Suprapubic skin (tissue), 4 donors: ENCODE data around the gene FDX2. TPM values are rescaled to one million over a fixed set of nuclear protein-coding genes. Genes with fewer than 3 reads are reported as not detected.

ENCODE experiments used
- DNase-seq, 2 donors: peaks; one replicate each; pipeline ENCODE4 v3.0.0-alpha.2; 2019; ENCODE audit warnings: low spot score in 2 of 2
- H3K27ac ChIP-seq: fragments of 200-600 bp; sonication (generic); one replicate; pipeline ENCODE4 v1.5.1; 2019
- H3K27me3 ChIP-seq: fragments of 200-600 bp; sonication (generic); one replicate; pipeline ENCODE4 v1.5.1; 2019
- H3K36me3 ChIP-seq: fragments of 200-600 bp; sonication (generic); one replicate; pipeline ENCODE4 v1.5.1; 2019
- H3K4me1 ChIP-seq: fragments of 200-600 bp; sonication (generic); one replicate; pipeline ENCODE4 v1.5.1; 2019
- H3K4me3 ChIP-seq: fragments of 200-600 bp; sonication (generic); one replicate; pipeline ENCODE4 v1.5.1; 2019; ENCODE audit warnings: mild to moderate bottlenecking
- H3K9me3 ChIP-seq: fragments of 200-600 bp; sonication (generic); one replicate; pipeline ENCODE4 v1.5.1; 2019
- CTCF ChIP-seq, 2 donors: fragments of 200-600 bp in 1 of 2; fragments of 450-650 bp in 1 of 2; sonication (generic) in 1 of 2; IDR thresholded peaks; one replicate each; pipeline ENCODE4 v1.5.1; 2016 to 2019; ENCODE audit warnings: antibody characterized with exemption in 2 of 2, mild to moderate bottlenecking in 1 of 2, moderate library complexity in 1 of 2
- EP300 ChIP-seq: sonication (generic); formaldehyde crosslinking; IDR thresholded peaks from one replicate; pipeline ENCODE4 v1.6.1; 2017; ENCODE audit warnings: antibody characterized with exemption
- POLR2A ChIP-seq, 2 donors: fragments of 450-650 bp; IDR thresholded peaks; one replicate each; pipeline ENCODE4 v1.6.1; 2017; ENCODE audit warnings: antibody characterized with exemption in 2 of 2, mild to moderate bottlenecking in 2 of 2, moderate library complexity in 2 of 2
- POLR2AphosphoS5 ChIP-seq, 3 donors: sonication (generic); formaldehyde crosslinking; IDR thresholded peaks; one replicate each; pipeline ENCODE4 v1.6.1; 2017; ENCODE audit warnings: antibody characterized with exemption in 3 of 3
- WGBS: methylation state at CpG from one replicate; pipeline ENCODE4 v1.1.5; 2018; 5-methylcytosine and 5-hydroxymethylcytosine counted together
- total RNA-seq, 4 donors: library from RNA; depleted of rRNA; stranded (reverse); fragments of >200 nt; gene quantifications; one replicate each; pipeline ENCODE4 v1.1.0, GENCODE V29; 2016

The FDX2 gene
- total RNA-seq, 4 donors from 2014 or later, result 7.9 to 19.0 (median 14.5) TPM

GRCh38 chr19:10292789-10293636, 22.8 kb downstream of the FDX2 start:
- peaks cover 73% of the 10 kb centered on the region for H3K4me1 ChIP-seq
- no peaks in the 10 kb centered on the region for H3K9me3 ChIP-seq
- no peaks in the 10 kb centered on the region for H3K36me3 ChIP-seq
- no peak overlapping the region for H3K27ac ChIP-seq
- H3K4me3 ChIP-seq, result peak overlapping the region; percentile 45
- no peak for DNase-seq
- no peak for TF ChIP-seq CTCF (IDR thresholded peaks at IDR 0.05)
- no peak for TF ChIP-seq POLR2AphosphoS5 (IDR thresholded peaks at IDR 0.05)
- TF ChIP-seq EP300, result no peak
- no peak for TF ChIP-seq POLR2A (IDR thresholded peaks at IDR 0.05)
- WGBS, result 12% methylated on average over 39 of the region's 56 CpGs
- peaks cover 96% of the 10 kb centered on the region for H3K27me3 ChIP-seq

GRCh38 chr19:10292206-10292788, 23.5 kb downstream of the FDX2 start:
- DNase-seq, result peak; percentile 89 to 92
- no peak overlapping the region for H3K27ac ChIP-seq
- WGBS, result under 1% methylated on average over 20 of the region's 45 CpGs
- H3K4me1 ChIP-seq, result peaks cover 80% of the 10 kb centered on the region
- H3K36me3 ChIP-seq, result no peaks in the 10 kb centered on the region
- TF ChIP-seq POLR2A (IDR thresholded peaks at IDR 0.05) (no peak), POLR2AphosphoS5 (IDR thresholded peaks at IDR 0.05) (no peak)
- no peaks in the 10 kb centered on the region for H3K9me3 ChIP-seq
- H3K27me3 ChIP-seq, result peaks cover 100% of the 10 kb centered on the region
- peak overlapping the region; percentile 45 for H3K4me3 ChIP-seq

GRCh38 chr19:10291554-10292205, 24.1 kb downstream of the FDX2 start:
- Histone ChIP-seq H3K4me1 (peaks cover 86% of the 10 kb centered on the region), H3K27ac (no peak overlapping the region), H3K4me3 (peak overlapping the region; percentile 45), H3K36me3 (no peaks in the 10 kb centered on the region), H3K27me3 (peaks cover 97% of the 10 kb centered on the region), H3K9me3 (no peaks in the 10 kb centered on the region)
- DNase-seq, result no peak
- 2% methylated on average over 28 of the region's 49 CpGs for WGBS
- no peak for TF ChIP-seq POLR2A (IDR thresholded peaks at IDR 0.05)
- TF ChIP-seq POLR2AphosphoS5 (IDR thresholded peaks at IDR 0.05), result no peak
- no peak for TF ChIP-seq CTCF (IDR thresholded peaks at IDR 0.05)
- no peak for TF ChIP-seq EP300

GRCh38 chr19:10290876-10291553, 24.8 kb downstream of the FDX2 start:
- no peaks in the 10 kb centered on the region for H3K9me3 ChIP-seq
- peaks cover 91% of the 10 kb centered on the region for H3K27me3 ChIP-seq
- peaks cover under 1% of the 10 kb centered on the region for H3K36me3 ChIP-seq
- H3K4me3 ChIP-seq, result peak overlapping the region; percentile 45
- 4% methylated on average over 24 of the region's 57 CpGs for whole genome bisulfite sequencing
- peak in 1 of 2 donors; percentile 77 for DNase-seq
- peaks cover 81% of the 10 kb centered on the region for H3K4me1 ChIP-seq
- TF ChIP-seq EP300 (no peak), POLR2AphosphoS5 (IDR thresholded peaks at IDR 0.05) (no peak), POLR2A (IDR thresholded peaks at IDR 0.05) (no peak), CTCF (IDR thresholded peaks at IDR 0.05) (no peak)
- no peak overlapping the region for H3K27ac ChIP-seq

- under 1% methylated on average over 30 of the region's 30 CpGs for WGBS
- Histone ChIP-seq H3K9me3 (no peaks in the 10 kb centered on the region), H3K27ac (no peak overlapping the region), H3K4me3 (peak overlapping the region; percentile 45), H3K4me1 (peaks cover 75% of the 10 kb centered on the region), H3K36me3 (peaks cover 6% of the 10 kb centered on the region), H3K27me3 (peaks cover 85% of the 10 kb centered on the region)
- no peak for TF ChIP-seq POLR2A (IDR thresholded peaks at IDR 0.05)
- no peak for TF ChIP-seq EP300
- TF ChIP-seq CTCF (IDR thresholded peaks at IDR 0.05), result no peak
- TF ChIP-seq POLR2AphosphoS5 (IDR thresholded peaks at IDR 0.05), result no peak
- DNase-seq, result peak in 1 of 2 donors; percentile 73
Measured at GRCh38 chr19:10290357-10290875, 25.4 kb downstream of the FDX2 start.
